GM18867 (cell line): ENCODE results near the gene ACVR1C.

Experiments
- ATAC-seq: cut with Tn5 transposase; IDR thresholded peaks from one replicate; pipeline ENCODE4 v1.9.1; 2021; ENCODE audit warnings: mild to moderate bottlenecking, moderate library complexity; ENCODE audit not compliant: unreplicated experiment

ACVR1C gene

DNA sequence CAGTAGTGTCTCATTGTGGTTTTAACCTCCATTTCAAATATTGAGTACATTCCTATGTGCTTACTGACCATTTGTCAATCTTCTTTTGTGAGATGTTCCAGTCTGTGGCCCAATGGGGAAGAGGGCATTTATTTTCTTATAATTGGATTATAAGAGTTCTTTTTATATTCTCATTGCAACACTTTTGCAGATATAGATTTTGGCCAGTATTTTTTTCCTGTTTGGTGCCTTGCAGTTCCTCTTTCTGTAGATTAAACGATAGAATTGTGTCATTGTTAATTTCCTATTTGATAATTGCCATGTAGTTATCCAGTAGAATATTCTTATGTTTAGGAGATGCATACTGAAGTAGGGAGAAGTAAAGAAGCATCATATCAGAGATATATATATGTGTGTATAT is 128.3 kb downstream of the ACVR1C start:
- no peak for ATAC-seq

GRCh38 chr2:157498483-157498882 is 130.2 kb downstream of the ACVR1C start:
- no peak for ATAC-seq

- peak; percentile 82 for ATAC-seq
Measured at GRCh38 chr2:157497638-157498314, 130.9 kb downstream of the ACVR1C start.

DNA sequence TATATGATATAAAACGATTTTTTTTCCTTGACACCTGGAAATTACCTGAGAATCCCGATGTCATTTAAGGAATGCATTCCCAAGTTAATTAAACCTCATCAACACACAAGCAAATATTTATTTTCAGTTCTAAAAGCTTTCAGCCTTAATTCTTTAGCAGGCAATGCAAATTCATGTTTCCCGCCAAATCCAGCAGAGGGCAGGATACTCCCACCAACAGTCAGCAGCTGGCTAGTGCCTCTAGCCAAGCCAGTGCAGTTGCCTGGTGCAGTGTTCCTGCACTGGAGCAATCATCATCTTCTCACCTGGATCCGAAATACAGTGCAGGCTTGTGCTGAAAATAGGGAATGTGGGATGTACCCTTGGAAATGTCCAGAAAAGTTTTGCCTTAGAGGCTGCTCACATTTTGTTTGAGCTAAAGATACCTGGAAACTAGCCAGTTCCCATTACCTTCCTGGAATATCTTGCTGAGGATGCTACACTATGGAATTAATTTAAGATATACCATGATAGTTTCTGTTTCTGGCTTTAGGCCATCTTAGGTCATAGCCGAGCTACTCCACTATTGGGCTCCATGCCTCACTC is 136.4 kb downstream of the ACVR1C start:
- ATAC-seq = peak; percentile 98

- ATAC-seq = no peak
Measured at GRCh38 chr2:157489983-157490382, 138.7 kb downstream of the ACVR1C start.

DNA sequence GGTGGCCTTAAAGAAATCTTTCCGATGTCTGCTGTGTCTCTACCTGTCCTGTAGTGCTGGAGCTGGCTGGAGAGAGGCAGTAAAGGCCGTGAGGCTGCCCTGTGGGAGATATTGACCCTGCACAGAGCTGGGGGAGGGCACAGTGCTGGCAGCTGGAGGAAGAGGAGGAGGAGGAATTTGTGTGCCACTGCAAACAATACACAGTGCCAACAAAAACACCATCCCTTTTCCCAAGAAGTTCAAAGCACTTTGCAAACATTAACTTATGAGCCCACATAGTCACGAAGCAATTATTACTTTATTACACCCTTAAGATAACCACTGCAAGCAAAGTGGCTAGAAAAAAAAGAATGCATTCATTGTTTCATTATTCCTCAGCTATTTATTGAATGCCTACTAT is 139.8 kb downstream of the ACVR1C start:
- ATAC-seq = no peak

DNA sequence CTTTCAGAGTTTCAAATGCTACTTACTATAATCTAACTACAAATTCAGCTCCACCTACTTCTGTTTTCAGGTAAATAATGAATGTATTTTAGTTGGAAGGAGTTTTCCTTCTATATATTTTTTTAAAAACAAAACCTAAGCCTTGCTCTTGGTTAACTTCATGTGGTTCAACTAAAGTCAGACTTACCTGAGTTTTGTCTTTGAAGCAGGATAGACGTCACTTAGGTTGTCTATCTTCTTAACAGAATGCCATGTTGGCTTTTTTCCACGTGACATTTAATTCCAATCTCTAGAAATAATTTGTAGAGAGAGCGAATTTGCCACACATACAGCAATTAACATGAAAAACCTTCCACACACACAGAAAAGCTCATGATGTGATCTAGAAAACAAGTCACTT is 140.9 kb downstream of the ACVR1C start:
- ATAC-seq = no peak

GRCh38 chr2:157487271-157487610 is 141.4 kb downstream of the ACVR1C start:
- no peak for ATAC-seq

- ATAC-seq = no peak
Measured at GRCh38 chr2:157486596-157487270, 141.9 kb downstream of the ACVR1C start.

DNA sequence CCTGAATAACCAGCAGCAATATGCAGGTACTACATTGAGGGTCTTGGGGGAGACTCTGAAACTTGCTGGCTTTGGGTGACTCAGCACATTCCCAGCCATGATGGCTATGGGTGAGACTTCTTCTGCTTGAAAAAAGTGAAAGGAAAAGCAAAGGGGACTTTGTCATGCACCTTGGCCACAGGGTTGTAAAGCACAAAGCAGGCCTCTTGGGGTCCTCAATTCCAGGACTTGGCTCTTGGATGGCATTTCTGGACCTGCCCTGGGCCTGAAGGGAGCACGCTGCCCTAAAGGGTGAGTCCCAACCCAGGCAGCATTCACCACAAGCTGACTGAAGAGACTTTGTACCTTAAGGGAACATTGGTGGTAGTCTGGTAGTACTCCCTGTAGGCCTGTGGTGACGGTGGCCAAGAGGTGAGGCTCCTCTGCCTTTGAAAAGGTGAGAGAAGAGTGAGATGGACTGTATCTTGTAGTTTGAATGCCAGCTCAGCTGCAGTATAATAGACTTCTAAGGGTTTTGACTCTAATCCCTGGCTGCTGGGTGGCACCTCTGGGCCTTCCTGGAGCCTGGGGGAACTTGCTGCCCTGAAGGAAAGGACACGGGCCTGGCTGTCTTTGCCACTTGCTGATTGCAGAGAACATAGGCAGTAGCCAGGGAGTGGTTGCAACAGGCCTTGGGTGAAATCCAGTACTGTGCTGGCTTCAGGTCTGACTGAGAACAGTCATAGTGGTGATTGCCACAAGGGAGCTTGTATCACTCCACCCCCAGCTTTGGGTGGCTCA is 148.3 kb downstream of the ACVR1C start:
- peak; percentile 79 for ATAC-seq

DNA sequence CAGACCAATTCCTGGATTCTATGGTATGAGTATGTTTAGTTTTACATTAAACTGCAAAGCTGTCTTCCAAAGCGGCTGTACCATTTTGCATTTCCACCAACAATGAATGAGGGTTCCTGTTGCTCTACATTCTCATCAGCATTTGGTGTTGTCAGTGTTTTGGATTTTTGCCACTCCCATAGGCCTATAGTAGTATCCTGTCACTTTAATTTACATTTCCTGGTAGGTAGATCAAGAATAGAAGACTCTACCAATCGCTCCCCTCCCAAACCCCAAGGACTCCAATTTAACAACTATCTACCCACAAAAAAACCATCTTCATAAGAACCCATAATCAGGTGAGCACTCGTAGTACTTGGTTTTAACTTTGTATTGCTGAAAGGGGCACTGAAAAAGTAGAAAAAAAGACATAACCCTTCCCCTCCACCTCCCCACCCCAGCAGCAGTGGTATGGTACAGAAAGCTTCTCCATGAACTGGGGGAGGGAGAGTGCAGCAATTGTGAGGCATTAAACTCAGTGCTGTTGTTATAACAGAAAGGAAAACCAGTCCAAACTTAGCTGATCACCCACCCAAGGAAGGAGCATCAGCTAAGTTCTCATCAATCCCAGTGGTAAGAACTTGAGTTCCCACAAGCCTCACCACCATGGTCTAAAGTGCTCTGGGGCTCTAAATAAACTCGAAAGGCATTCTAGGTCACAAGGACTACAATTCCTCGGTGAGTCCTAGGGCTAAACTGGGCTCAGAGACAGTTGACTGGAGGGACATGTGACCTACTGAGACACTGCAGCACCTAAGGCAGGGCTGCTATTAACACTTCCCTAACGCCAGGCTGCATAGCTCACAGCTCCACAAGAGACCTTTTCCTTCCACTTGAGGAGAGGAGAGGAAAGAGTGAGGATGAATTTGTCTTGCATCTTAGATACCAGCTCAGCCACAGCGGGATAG is 149.3 kb downstream of the ACVR1C start:
- ATAC-seq = peak; percentile 41

DNA sequence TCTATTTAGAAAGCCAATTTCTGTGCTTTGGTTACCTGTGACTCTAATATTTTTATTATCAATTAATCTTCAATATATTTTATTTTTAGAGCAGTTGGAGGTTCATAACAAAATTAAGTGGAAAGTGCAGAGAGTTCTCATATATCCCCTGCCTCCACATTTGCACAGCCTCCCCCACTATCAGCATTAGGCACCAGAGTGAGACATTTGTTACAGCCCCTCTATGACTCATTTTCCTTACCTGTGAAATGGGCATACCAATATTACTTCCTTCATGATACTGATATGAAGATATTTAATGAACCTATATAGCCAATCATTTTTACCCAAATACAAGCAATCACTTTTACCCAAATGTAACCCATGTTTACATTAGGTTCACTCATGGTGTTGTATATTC is 150.7 kb downstream of the ACVR1C start:
- no peak for ATAC-seq

DNA sequence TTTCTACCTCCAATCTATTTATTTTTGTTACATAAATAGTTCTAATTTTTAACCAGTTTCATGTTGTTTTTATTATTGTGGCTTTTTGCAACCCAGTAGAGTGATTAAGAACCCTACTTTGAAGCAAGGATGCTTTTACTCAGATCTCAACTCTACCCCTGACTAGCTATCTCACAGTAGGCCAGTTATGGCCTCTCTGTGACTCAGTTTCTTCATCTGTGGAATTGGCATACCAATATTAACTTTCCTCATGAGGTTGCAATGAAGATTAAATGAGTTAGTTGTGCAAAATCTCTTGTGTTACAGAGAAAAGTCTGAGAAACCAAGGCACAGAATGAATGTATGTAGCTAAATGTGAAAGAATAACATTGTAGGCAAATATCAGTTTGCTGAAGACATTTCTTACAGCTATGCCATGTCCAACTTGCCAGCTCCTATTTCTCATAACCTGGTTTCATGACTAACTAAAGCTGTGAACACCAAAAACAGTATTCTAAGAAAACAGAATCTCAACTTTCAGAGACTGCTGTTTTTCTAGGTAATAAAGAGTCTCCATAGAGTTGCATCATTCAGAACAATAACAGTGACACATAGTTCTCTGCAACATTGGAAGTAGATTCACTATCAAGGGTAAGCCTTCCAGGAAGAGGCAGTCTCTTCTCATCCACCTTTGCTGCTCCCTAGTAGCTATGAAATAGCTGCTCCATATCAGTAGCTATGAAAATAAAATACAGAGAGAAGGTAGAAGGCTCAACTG is 151.5 kb downstream of the ACVR1C start:
- ATAC-seq = peak; percentile 22
